GM21423 (cell line): ENCODE measurements around the gene LMO4.

Source experiments
- ATAC-seq: cut with Tn5 transposase; IDR thresholded peaks from one replicate; pipeline ENCODE4 v1.9.1; 2021; ENCODE audit warnings: mild to moderate bottlenecking, moderate library complexity; ENCODE audit not compliant: unreplicated experiment

The LMO4 gene

GRCh38 chr1:87356591-87356990 lies 27.9 kb downstream of the LMO4 start:
- no peak for ATAC-seq

- no peak for ATAC-seq
Measured at GRCh38 chr1:87358219-87358618, 29.5 kb downstream of the LMO4 start.

- ATAC-seq: no peak
Measured at GRCh38 chr1:87359586-87359985, 30.9 kb downstream of the LMO4 start.

DNA sequence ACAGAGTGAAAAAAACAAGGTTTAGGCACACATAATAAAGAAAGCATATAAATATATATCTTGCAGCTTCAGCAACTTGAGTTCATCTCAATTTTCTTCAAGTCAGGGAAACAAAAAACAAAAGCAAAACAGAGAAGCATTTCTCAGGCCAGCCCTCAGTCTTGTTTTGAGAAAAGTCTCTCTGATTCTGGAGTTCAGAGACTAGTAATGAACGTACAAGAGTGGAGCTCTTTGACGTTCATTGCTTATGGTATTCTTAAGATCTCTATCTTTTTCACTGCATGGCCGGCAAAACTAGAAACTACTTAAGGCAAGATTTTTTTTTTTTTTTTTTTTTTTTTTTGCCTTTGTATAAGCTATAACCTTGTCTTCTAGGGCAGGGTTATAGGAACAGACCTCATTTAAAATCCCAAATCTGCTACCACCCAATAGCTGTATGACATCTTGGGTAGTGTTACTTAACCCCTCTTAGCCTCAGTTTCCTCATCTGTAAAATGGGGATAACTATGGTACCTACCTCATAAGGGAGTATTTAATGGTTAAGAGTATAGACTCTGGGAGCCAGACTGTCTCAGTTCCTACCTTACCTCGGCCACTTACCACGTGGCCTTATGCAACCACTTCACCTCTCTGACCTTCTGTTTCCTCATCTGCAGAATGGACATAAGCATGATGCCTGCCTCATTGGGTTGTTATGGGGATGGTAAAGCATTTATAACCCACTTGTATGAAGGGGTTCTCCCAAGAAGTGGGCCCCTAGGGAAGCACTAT lies 33.6 kb downstream of the LMO4 start:
- no peak for ATAC-seq

DNA sequence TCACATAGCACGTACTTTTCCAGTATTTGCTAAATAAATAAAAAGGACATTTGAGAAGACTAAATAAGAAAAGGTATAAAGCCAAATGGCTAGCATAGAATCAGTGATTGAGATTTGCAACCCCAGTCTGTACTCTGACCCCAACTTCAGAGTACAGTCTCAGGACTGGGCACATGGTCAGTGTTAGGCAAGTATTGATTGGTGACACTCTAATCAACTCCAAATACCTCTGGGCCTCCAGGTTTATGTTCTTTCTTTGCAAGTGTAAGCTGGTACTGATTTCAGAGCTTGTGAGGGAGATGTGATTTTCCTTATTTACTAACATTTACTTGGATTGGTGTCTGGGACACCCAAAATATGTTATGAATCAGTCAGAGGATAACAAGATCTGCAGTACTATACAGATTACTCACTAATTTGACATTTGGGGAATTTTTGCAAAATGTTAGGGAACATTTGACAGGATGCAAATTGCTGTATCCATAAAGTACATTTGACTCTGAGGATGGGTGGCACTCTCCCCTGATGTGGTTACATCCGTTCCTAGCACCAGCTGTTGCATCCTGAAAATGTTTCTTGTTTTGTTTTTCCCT lies 34.2 kb downstream of the LMO4 start:
- ATAC-seq: no peak

GRCh38 chr1:87367549-87367948 lies 38.9 kb downstream of the LMO4 start:
- ATAC-seq: no peak

- ATAC-seq: no peak
Measured at GRCh38 chr1:87368907-87369306, 40.2 kb downstream of the LMO4 start.

DNA sequence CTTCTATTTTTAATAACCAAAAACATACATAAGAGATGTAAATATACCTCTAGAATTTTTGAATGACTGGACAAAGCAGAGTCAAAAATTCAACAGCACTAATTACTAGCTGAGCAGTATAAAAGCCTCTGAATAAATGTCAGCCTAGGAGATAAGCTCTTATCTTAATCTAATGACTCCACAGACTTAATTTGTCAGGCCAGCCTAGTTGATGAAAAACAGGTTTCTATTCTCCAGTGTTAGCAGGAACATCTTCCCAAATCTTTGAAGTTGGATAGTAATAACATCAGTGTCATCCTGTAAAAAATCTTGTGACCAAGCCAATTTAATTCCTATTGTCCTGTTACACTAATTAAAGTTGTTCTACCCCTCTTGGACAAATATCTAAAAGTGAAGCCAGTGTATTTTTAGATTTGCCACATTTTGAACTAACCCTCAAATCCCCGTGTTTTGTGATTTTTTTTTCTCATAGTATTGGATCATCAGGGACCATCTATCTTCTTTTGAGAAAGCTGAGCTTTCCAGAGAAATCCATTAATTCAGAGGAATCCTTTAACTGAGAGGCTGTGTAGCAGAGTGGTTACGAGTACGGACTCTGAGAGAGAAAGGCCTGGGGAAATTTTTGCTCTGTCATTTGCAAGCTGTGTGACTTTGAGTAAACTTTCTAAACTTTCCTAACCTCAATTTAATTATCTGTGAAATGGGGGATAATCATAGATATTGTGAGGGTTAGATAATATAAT lies 41.2 kb downstream of the LMO4 start:
- no peak for ATAC-seq

GRCh38 chr1:87370544-87370943 lies 41.9 kb downstream of the LMO4 start:
- ATAC-seq: no peak

- ATAC-seq: no peak
Measured at GRCh38 chr1:87379306-87379705, 50.6 kb downstream of the LMO4 start.

DNA sequence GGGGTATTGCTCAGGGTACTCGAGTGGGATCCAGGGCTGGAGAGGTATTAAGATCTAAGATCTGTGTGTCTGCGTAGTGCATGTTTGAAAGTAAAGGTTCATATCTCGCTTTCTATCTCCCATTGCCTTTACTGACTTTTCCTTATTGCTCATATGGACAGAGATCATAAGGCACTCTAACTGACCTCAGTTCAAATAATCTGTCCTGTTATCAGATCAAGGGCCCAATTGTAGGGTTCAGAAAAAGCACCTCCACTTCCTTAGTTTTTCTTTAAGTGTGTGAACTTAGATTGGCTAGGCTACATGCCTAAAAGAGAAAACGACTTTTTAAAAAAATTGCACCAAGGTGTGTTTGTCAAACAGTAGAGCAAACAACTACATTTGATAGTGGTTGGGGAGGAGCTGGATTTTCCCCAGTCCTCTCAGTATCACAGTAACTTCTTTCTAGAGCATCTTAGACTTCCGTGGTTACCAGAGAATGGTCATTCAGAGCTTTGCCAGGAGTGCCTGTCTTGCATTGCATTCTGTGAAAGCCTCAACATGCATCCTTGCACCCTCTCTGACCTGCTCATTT lies 57.6 kb downstream of the LMO4 start:
- ATAC-seq: no peak

DNA sequence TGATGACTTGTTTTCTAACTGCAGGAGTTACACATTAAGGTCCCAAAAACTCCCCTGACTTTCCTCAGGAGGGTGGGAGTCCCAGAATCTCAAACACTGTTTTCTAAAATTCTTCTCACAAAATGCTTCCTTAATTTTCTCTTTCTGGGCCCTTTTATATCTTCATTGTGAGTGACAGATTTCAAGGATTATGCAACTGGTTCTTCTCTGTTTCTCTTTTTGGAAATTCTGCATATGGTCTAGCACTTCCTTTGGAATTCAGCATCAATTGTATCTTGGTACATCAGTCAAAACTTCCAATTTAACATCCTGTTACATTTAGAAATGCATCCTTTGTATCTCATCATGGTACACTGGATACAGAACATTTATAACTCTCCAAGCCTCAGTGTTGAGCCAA lies 59.7 kb downstream of the LMO4 start:
- no peak for ATAC-seq

DNA sequence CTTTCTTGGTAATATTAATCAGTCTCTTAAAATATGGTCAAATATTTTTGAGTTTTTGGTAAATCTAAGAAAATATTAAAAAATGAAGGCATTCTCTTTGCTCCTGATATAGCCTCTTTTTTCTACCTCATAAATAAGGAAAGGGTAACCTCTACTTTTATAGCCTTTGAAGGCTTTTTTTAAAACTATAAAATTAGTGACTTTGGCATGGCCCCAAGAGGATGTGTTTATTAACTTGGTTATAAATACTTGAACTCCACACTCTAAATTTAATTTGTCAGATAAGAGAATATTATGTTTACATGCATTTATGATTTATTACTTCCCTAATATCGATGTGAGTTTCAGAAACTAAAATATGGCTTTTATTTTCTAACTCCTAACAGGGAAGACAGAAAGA lies 60.3 kb downstream of the LMO4 start:
- no peak for ATAC-seq

DNA sequence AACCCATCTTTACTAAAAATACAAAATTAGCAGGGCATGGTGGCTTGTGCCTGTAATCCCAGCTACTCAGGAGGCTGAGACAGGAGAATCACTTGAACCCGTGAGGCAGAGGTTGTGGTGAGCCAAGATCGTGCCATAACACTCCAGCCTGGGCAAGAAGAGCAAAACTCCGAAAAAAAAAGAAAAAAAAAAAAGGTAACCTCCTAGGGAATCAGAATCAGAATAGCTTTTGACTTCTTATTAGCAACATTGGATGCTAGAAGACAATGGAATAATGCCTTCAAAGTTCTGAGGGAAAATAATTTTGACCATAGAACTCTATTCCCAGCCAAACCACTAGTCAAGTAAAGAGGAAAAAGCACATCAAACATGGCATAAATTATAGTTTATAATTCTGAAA lies 60.9 kb downstream of the LMO4 start:
- no peak for ATAC-seq

DNA sequence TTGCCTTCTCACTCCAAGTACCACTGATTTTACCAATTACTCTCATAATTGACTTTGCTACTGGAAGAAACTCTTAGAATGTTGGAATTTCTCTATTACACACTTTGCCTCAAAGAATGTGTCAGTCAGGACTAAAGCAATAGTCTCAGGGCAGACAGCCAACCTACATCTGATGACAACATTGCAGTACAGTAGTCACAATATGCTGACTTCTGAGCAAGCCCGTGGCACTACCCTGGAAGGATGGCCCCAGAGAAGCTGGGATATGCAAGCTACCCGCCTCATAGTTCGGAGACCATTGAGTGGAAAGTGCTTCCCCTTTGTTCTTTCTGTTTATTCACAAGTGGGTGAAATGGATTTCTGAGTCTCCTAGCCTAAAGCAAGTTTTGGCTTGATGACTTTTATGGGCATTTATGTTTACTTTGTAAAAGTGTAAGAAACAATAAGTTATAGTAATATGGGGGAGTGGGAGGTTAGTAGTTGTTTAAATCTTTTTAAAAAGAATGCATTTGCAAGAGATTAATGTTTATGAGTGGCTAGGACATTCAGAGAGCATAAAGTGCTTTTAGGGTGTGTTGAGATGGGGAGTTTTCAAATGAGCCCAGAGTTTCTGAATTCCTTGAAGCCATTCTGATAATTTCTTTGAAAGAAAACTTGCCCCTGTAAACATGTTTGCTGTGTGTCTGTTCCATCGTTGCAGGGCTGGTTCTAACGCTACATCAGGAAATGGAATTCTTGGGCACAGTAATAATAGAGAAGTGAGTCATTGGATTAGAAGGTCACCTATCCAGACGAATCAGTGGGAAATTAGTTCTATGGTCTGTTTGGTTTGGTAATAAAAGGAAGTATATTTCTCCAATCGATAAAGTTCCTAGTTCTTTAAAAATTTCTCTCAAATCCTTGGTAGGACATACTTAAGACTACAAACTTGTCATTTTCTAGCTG lies 63.8 kb downstream of the LMO4 start:
- no peak for ATAC-seq

DNA sequence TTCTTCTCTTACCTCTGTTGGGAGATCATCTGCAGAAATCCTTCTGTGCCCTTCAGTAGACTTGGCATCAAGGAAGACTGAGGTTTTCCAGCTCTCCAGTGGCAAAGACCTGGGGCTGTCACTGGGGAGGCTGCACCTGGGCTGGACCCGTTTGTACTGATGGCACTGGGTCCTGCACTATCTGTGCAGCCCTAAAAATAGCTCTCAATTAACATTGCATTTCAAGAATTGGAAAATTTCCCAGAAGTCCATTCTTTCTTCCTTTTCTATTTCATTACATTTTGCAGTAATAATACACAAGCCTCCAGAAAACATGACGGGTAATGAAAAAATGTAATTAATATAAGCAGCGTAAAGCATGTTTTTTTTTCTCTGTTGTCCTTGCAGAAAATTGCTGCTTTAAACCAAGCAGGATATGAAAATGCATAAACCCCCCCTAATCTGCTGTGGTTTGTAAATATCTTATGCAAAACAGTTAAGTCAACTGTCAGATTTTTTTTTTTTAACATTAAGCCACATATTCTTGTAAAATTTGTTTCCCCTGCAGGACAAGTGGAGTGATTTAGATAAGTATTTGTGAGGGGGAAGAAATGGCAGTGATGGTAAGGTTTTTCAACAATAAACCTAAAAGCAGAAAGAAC lies 64.9 kb downstream of the LMO4 start:
- ATAC-seq: no peak

GRCh38 chr1:87394513-87394912 lies 65.8 kb downstream of the LMO4 start:
- no peak for ATAC-seq

DNA sequence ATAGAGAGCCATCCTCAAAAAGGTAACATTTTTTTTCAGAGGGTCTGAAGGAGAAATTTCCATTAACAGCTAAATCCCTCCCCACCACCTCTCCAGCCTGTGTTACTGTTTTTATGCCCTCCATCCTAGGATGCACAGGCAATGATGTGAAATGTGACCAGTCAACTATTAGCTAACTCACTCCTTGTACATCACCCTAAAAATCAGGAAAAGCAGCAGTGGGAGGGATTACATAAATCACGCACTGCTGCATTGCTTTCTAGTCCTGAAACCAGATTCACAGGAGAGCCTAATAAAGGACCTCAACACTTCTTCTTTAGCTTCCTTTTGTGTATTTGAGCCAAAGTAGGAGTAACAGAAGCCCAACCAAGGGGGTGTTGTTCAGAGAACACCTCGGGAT lies 66.3 kb downstream of the LMO4 start:
- ATAC-seq: no peak
